Endodermal cell (in vitro differentiated cells): Measurements from ENCODE around the gene PRKCZ. TPM values are rescaled to one million over a fixed set of nuclear protein-coding genes. Genes with fewer than 3 reads are reported as not detected.
A peak's percentile ranks its signal among the peaks of the same experiment; 100 is the strongest.

ENCODE experiments used
- DNase-seq: peaks from one replicate; pipeline ENCODE4 v3.0.0-alpha.2; 2017
- H3K27ac ChIP-seq: 2 replicates; pipeline ENCODE4 v1.5.1; 2013; ENCODE audit warnings: mild to moderate bottlenecking, low read depth, low read length, moderate library complexity
- H3K27me3 ChIP-seq: 2 replicates; pipeline ENCODE4 v1.6.1; 2013; ENCODE audit warnings: mild to moderate bottlenecking, low read length, moderate library complexity; ENCODE audit not compliant: insufficient read depth, control insufficient read depth, poor library complexity, severe bottlenecking
- H3K36me3 ChIP-seq: 2 replicates; pipeline ENCODE4 v1.7.0; 2013; ENCODE audit warnings: mild to moderate bottlenecking, low read length, moderate library complexity; ENCODE audit not compliant: control insufficient read depth, insufficient read depth
- H3K4me1 ChIP-seq: one replicate; pipeline ENCODE4 v1.7.0; 2013; ENCODE audit warnings: low read length; ENCODE audit not compliant: control insufficient read depth, insufficient read depth
- H3K4me3 ChIP-seq: 2 replicates; pipeline ENCODE4 v1.5.1; 2013; ENCODE audit warnings: mild to moderate bottlenecking, low read length, moderate library complexity
- H3K9ac ChIP-seq: 2 replicates; pipeline ENCODE4 v1.6.1; 2013; ENCODE audit warnings: mild to moderate bottlenecking, low read length, moderate library complexity; ENCODE audit not compliant: poor library complexity, severe bottlenecking; ENCODE audit errors: extremely low read depth
- H3K9me3 ChIP-seq: 2 replicates; pipeline ENCODE4 v1.6.1; 2013; ENCODE audit warnings: mild to moderate bottlenecking, low read length, moderate library complexity; ENCODE audit not compliant: control insufficient read depth
- H3K27ac Mint-ChIP-seq: 2 replicates; pipeline ENCODE4 v1.8.0; 2020; ENCODE audit warnings: mixed read lengths
- H3K27me3 Mint-ChIP-seq: 2 replicates; pipeline ENCODE4 v1.8.0; 2021; ENCODE audit warnings: mild to moderate bottlenecking, mixed read lengths; ENCODE audit not compliant: insufficient read depth
- H3K36me3 Mint-ChIP-seq: 2 replicates; pipeline ENCODE4 v1.8.0; 2020; ENCODE audit warnings: low read depth, mixed read lengths
- H3K4me1 Mint-ChIP-seq: 2 replicates; pipeline ENCODE4 v1.8.0; 2020; ENCODE audit warnings: mixed read lengths
- H3K4me3 Mint-ChIP-seq: 2 replicates; pipeline ENCODE4 v1.8.0; 2020; ENCODE audit warnings: mild to moderate bottlenecking, moderate library complexity, mixed read lengths
- H3K9me3 Mint-ChIP-seq: 2 replicates; pipeline ENCODE4 v1.8.0; 2020; ENCODE audit warnings: mild to moderate bottlenecking, mixed read lengths
- WGBS, 2 experiments: methylation state at CpG; one replicate each; pipeline versions ENCODE4 v1.1.5 to v1.1.7; 2013; ENCODE audit warnings: missing lambda C conversion rate in 2 of 2, mixed read lengths in 1 of 2; ENCODE audit not compliant: insufficient coverage in 1 of 2, insufficient read length in 1 of 2; 5-methylcytosine and 5-hydroxymethylcytosine counted together
- total RNA-seq, 2 donors: library from RNA; stranded (reverse); fragmentation: NEBNext Ultra II Directional in 1 of 2; extraction: Animal tissue kit (Norgen Biotek cat#: 25700) in 1 of 2; gene quantifications; 2 replicates in 1 of 2; 3 replicates in 1 of 2; pipeline ENCODE4 v1.2.1, GENCODE V29; 2021
- TF ChIP-seq, protein P1 (sequence below): fragments of 200-600 bp; sonication (generic); conservative IDR thresholded peaks from 2 replicates; pipeline ENCODE4 v1.5.0; 2021; ENCODE audit warnings: antibody characterized with exemption, mild to moderate bottlenecking

The PRKCZ gene
- total RNA-seq, 2 donors from 2014 or later = 49.9 to 68.5 TPM

DNA sequence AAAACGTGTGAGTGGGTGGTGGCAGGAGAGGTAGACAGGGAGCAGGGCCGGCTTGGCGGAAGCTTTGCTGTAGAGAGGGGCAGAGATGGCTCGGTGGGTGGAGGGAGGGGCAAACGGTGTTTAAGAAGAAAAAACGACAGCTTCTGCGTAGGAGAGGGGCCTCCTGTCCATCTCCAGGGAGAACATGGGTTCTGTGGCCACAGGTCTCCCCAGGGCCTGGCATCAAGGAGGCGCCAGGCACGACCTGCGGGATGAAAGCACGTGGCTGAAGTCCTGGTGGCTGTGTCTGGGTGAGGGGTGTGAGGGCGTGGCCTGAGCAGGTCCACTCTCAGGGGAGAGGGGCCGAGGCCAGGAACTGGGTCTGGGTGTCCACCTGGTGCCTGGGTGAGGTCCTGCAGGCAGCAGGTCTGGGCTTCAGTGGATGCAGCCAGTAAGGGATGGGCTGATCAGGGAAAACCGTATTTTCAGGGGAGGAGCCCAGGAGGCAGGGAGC is 940 bp upstream of the PRKCZ start:
- DNase-seq = peak; percentile 96
- H3K9ac ChIP-seq = peak overlapping the region; percentile 74
- H3K36me3 ChIP-seq = no peaks in the 10 kb centered on the region
- peak overlapping the region; percentile 86 for H3K4me3 ChIP-seq
- no peak overlapping the region for H3K27ac ChIP-seq
- Mint-ChIP-seq H3K4me3 (peak overlapping the region; percentile 68), H3K27me3 (peaks cover 6% of the 10 kb centered on the region), H3K9me3 (no peaks in the 10 kb centered on the region), H3K36me3 (no peaks in the 10 kb centered on the region), H3K4me1 (peaks cover 9% of the 10 kb centered on the region), H3K27ac (peak overlapping the region; percentile 91)
- WGBS, 2 experiments = 31 to 39% methylated on average over 12 to 14 of the region's 14 CpGs
- no peaks in the 10 kb centered on the region for H3K9me3 ChIP-seq
- peaks cover 10% of the 10 kb centered on the region for H3K27me3 ChIP-seq
- TF ChIP-seq, protein P1, sequence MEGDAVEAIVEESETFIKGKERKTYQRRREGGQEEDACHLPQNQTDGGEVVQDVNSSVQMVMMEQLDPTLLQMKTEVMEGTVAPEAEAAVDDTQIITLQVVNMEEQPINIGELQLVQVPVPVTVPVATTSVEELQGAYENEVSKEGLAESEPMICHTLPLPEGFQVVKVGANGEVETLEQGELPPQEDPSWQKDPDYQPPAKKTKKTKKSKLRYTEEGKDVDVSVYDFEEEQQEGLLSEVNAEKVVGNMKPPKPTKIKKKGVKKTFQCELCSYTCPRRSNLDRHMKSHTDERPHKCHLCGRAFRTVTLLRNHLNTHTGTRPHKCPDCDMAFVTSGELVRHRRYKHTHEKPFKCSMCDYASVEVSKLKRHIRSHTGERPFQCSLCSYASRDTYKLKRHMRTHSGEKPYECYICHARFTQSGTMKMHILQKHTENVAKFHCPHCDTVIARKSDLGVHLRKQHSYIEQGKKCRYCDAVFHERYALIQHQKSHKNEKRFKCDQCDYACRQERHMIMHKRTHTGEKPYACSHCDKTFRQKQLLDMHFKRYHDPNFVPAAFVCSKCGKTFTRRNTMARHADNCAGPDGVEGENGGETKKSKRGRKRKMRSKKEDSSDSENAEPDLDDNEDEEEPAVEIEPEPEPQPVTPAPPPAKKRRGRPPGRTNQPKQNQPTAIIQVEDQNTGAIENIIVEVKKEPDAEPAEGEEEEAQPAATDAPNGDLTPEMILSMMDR = peak; percentile 81
- peaks cover 5% of the 10 kb centered on the region for H3K4me1 ChIP-seq

DNA sequence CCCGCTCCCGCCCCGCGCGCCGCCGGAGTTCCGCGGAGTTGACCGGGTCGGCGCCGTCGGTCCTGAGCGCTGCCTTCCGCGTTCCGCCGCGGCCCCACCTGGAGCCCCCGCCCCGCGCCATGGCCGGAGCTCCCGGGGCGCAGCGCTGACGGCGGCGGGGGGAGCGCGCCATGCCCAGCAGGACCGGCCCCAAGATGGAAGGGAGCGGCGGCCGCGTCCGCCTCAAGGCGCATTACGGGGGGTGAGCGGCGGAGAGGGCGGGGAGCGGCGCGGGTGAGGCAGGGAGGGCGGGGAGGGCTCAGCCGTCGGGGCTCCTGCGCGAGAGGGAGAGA is 216 bp downstream of the PRKCZ start:
- 0% methylated on average over 21 to 51 of the region's 51 CpGs for WGBS, 2 experiments
- peak overlapping the region; percentile 47 for H3K9ac ChIP-seq
- no peak for DNase-seq

DNA sequence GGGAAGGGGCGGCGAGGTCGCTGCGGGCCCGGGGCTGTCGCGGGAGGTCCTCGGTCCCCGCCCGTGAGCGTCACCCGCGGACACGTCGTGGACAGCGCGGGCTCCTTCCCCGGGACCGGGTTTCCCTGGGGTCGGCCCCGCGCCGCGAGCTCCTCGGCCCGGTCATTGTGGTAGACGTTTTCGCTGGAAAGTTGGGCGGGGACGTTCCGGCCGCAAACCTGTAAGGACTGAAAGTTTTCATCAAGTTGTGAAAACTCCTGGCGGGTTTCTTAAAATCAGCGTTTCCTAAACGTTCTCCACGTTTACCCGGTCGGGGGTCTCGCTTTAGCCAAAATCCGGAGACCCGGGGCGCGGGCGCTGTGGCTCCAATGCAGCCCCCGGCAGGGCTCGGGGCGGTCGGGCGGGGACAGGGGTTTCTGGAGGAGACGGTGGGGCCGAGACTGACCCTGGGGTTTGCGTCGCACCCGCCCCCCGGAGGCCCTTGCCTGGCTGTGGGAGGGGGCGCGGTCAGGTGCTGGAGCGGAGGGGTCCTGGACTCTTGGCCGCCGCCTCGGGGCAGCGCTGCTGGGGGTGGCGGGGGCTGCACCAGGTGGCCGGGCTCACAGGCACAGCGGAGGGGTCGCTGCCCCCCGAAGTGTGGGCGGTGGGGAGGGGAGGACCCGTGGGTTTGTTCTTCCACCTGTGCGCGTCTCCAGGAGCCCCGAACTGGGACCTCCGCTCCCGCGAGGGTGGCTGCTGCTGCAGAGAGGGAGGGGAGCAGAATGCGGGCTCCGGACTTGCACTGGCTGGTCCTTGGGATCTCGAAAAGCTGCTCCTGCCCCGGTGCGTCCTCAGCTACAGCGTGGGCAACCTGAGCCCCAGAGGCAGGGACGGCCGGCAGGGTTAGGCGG is 827 bp downstream of the PRKCZ start:
- peaks cover 4% of the 10 kb centered on the region for H3K27me3 Mint-ChIP-seq
- H3K4me1 ChIP-seq = peaks cover 5% of the 10 kb centered on the region
- H3K27me3 ChIP-seq = peaks cover 10% of the 10 kb centered on the region
- peaks cover 5% of the 10 kb centered on the region for H3K36me3 ChIP-seq
- 7 to 11% methylated on average over 52 to 84 of the region's 84 CpGs for WGBS, 2 experiments
- no peak overlapping the region for H3K27ac ChIP-seq
- peak overlapping the region; percentile 47 for H3K9ac ChIP-seq
- TF ChIP-seq, protein P1 = no peak
- H3K36me3 Mint-ChIP-seq = peaks cover 8% of the 10 kb centered on the region
- H3K4me1 Mint-ChIP-seq = peaks cover 9% of the 10 kb centered on the region
- H3K4me3 Mint-ChIP-seq = peak overlapping the region; percentile 68
- peak overlapping the region; percentile 82 for H3K4me3 ChIP-seq
- H3K9me3 ChIP-seq = no peaks in the 10 kb centered on the region
- no peaks in the 10 kb centered on the region for H3K9me3 Mint-ChIP-seq
- no peak overlapping the region for H3K27ac Mint-ChIP-seq
- DNase-seq = peak; percentile 70

More for the DNA sequence above, 216 bp downstream of the PRKCZ start:
- Histone ChIP-seq H3K9me3 (no peaks in the 10 kb centered on the region), H3K4me1 (peaks cover 5% of the 10 kb centered on the region), H3K4me3 (peak overlapping the region; percentile 82), H3K36me3 (peaks cover 2% of the 10 kb centered on the region), H3K27me3 (peaks cover 10% of the 10 kb centered on the region), H3K27ac (no peak overlapping the region)
- peaks cover 2% of the 10 kb centered on the region for H3K36me3 Mint-ChIP-seq
- H3K27me3 Mint-ChIP-seq = peaks cover 4% of the 10 kb centered on the region
- H3K9me3 Mint-ChIP-seq = no peaks in the 10 kb centered on the region
- TF ChIP-seq, protein P1 = no peak
- H3K4me3 Mint-ChIP-seq = peak overlapping the region; percentile 68
- H3K4me1 Mint-ChIP-seq = peaks cover 9% of the 10 kb centered on the region
- no peak overlapping the region for H3K27ac Mint-ChIP-seq
